A549 (cell line): ENCODE data around the gene THUMPD3. TPM values are rescaled to one million over a fixed set of nuclear protein-coding genes. Genes with fewer than 3 reads are reported as not detected.

Experiments
- ATAC-seq, 2 experiments: fragments of 200-7000 bp in 1 of 2; fragments of >200 bp in 1 of 2; cut with Nextera tagmentation in 1 of 2; cut with Tn5 transposase in 1 of 2; 3 replicates each; pipeline versions ENCODE4 v1.8.0 to v1.9.1; 2018 to 2020; ENCODE audit warnings: mild to moderate bottlenecking in 1 of 2, moderate library complexity in 1 of 2
- CTCF ChIA-PET: fragments of 300-600 bp; sonication (Branson Sonifier 250); formaldehyde crosslinking; extraction: SDS; loops from one replicate; lab custom pipeline; 2021; ENCODE audit warnings: antibody characterized with exemption, inconsistent platforms; lab: Yijun Ruan, JAX
- POLR2A ChIA-PET: fragments of 350-600 bp; formaldehyde crosslinking; extraction: SDS; loops from one replicate; lab custom pipeline; 2021; ENCODE audit warnings: antibody characterized with exemption, inconsistent platforms; lab: Yijun Ruan, JAX
- DNase-seq, 2 experiments: peaks; one replicate each; pipeline versions ENCODE4 v3.0.0 to v3.0.0-alpha.2; 2011 to 2016; ENCODE audit warnings: low read depth in 1 of 2, low spot score in 1 of 2
- FAIRE-seq: peaks from 2 replicates; lab custom pipeline; 2011; peaks lifted over from hg19 to GRCh38; lab: Jason Lieb, UNC
- H3K27ac ChIP-seq, 2 experiments: fragments of >200 bp; sonication (Bioruptor Twin); formaldehyde crosslinking; 3 replicates each; pipeline ENCODE4 v1.5.1; 2016 to 2017
- H3K4me1 ChIP-seq: fragments of >200 bp; sonication (Bioruptor Twin); formaldehyde crosslinking; 3 replicates; pipeline ENCODE4 v1.6.1; 2016
- H3K4me2 ChIP-seq: fragments of >200 bp; sonication (Bioruptor Twin); formaldehyde crosslinking; 3 replicates; pipeline ENCODE4 v1.6.1; 2016
- H3K4me3 ChIP-seq: fragments of >200 bp; sonication (Bioruptor Twin); formaldehyde crosslinking; 3 replicates; pipeline ENCODE4 v1.5.1; 2016
- H3K9me3 ChIP-seq: fragments of >200 bp; sonication (Bioruptor Twin); formaldehyde crosslinking; 3 replicates; pipeline ENCODE4 v1.6.1; 2016
- CBX2 ChIP-seq: fragments of 200-600 bp; sonication (generic); IDR thresholded peaks from 2 replicates; pipeline ENCODE4 v1.6.1; 2016; ENCODE audit warnings: low read depth, mild to moderate bottlenecking, borderline replicate concordance
- CEBPB ChIP-seq, 2 experiments: fragments of >200 bp in 1 of 2; sonication (Bioruptor Twin) in 1 of 2; formaldehyde crosslinking in 1 of 2; IDR thresholded peaks; 2 replicates each; pipeline ENCODE4 v1.6.1; 2012 to 2016
- FOSB ChIP-seq: fragments of 250-450 bp; sonication (Bioruptor Pico); IDR thresholded peaks from 2 replicates; pipeline ENCODE4 v1.5.0; 2020; ENCODE audit warnings: mild to moderate bottlenecking, moderate library complexity
- FOSL2 ChIP-seq, 2 experiments: fragments of 450-650 bp in 1 of 2; fragments of >200 bp in 1 of 2; sonication (Bioruptor Twin) in 1 of 2; formaldehyde crosslinking; IDR thresholded peaks; 2 replicates each; pipeline versions ENCODE4 v1.5.0 to v1.6.1; 2016 to 2020; ENCODE audit warnings: mild to moderate bottlenecking in 1 of 2, moderate library complexity in 1 of 2
- HOXB13 ChIP-seq: fragments of 250-450 bp; sonication (Bioruptor Pico); IDR thresholded peaks from 2 replicates; pipeline ENCODE4 v1.5.0; 2020; ENCODE audit warnings: low read depth, mild to moderate bottlenecking, moderate library complexity
- JUN ChIP-seq, 2 experiments: fragments of >200 bp; sonication (Bioruptor Twin); formaldehyde crosslinking; IDR thresholded peaks; 2 replicates in 1 of 2; 3 replicates in 1 of 2; pipeline ENCODE4 v1.6.1; 2016 to 2017
- KDM5A ChIP-seq: fragments of 200-600 bp; sonication (generic); IDR thresholded peaks from 2 replicates; pipeline ENCODE4 v1.6.1; 2016; ENCODE audit warnings: antibody characterized with exemption, mild to moderate bottlenecking
- MAFK ChIP-seq: fragments of 450-650 bp; IDR thresholded peaks from 2 replicates; pipeline ENCODE4 v1.6.1; 2014; ENCODE audit not compliant: partially characterized antibody
- MYC ChIP-seq: IDR thresholded peaks from 2 replicates; pipeline ENCODE4 v1.6.1; 2012; ENCODE audit warnings: mild to moderate bottlenecking, inconsistent platforms, low read length, improper control_type of control experiment, borderline replicate concordance
- NFE2L2 ChIP-seq: fragments of 150-350 bp; conservative IDR thresholded peaks from 2 replicates; pipeline ENCODE4 v1.6.1; 2014; ENCODE audit warnings: low read length
- RAD21 ChIP-seq, 2 experiments: fragments of >200 bp in 1 of 2; sonication (Bioruptor Twin) in 1 of 2; formaldehyde crosslinking in 1 of 2; IDR thresholded peaks in 1 of 2; conservative IDR thresholded peaks in 1 of 2; 2 replicates in 1 of 2; 3 replicates in 1 of 2; pipeline ENCODE4 v1.6.1; 2012 to 2018; ENCODE audit warnings: inconsistent platforms in 1 of 2
- SMC3 ChIP-seq: fragments of >200 bp; sonication (Bioruptor Twin); formaldehyde crosslinking; IDR thresholded peaks from 3 replicates; pipeline ENCODE4 v1.6.1; 2018; ENCODE audit warnings: inconsistent platforms
- TFCP2L1 ChIP-seq: fragments of 250-450 bp; sonication (Bioruptor Pico); IDR thresholded peaks from 2 replicates; pipeline ENCODE4 v1.5.0; 2021; ENCODE audit warnings: mild to moderate bottlenecking
- TP53 ChIP-seq: fragments of 250-450 bp; sonication (Bioruptor Pico); IDR thresholded peaks from 2 replicates; pipeline ENCODE4 v1.5.0; 2021; ENCODE audit warnings: mild to moderate bottlenecking, moderate library complexity
- WGBS: methylation state at CpG from one replicate; pipeline ENCODE4 v1.1.6; 2017; ENCODE audit errors: missing lambda C conversion rate; 5-methylcytosine and 5-hydroxymethylcytosine counted together
- polyA plus RNA-seq, 4 experiments: library from polyadenylated mRNA; depleted of rRNA in 3 of 4; stranded (reverse); fragments of >200 nt; fragmentation: RNase III in 1 of 4; extraction: RNeasy Plus Mini Kit Qiagen cat#74134 plus additional on column Dnase treatment in 1 of 4; gene quantifications; 2 replicates in 3 of 4; 3 replicates in 1 of 4; pipeline ENCODE4 v1.2.3, GENCODE V29; 2011 to 2017
- TF ChIP-seq, protein P1 (sequence below): fragments of >200 bp; sonication (Bioruptor Twin); formaldehyde crosslinking; IDR thresholded peaks from 2 replicates; pipeline ENCODE4 v1.6.1; 2016
- TF ChIP-seq, protein P2 (sequence below): fragments of >200 bp; sonication (Bioruptor Twin); formaldehyde crosslinking; IDR thresholded peaks from 3 replicates; pipeline ENCODE4 v1.6.1; 2016
- TF ChIP-seq, protein P3 (sequence below): IDR thresholded peaks from 2 replicates; pipeline ENCODE4 v1.6.1; 2012
- TF ChIP-seq, protein P4 (sequence below): fragments of >200 bp; sonication (Bioruptor Twin); formaldehyde crosslinking; IDR thresholded peaks from 3 replicates; pipeline ENCODE4 v1.5.1; 2016

Gene THUMPD3
- polyA plus RNA-seq, 2 of the 4 experiments (the other 2 are of a cell fraction), result 53.9 to 86.0 TPM

DNA sequence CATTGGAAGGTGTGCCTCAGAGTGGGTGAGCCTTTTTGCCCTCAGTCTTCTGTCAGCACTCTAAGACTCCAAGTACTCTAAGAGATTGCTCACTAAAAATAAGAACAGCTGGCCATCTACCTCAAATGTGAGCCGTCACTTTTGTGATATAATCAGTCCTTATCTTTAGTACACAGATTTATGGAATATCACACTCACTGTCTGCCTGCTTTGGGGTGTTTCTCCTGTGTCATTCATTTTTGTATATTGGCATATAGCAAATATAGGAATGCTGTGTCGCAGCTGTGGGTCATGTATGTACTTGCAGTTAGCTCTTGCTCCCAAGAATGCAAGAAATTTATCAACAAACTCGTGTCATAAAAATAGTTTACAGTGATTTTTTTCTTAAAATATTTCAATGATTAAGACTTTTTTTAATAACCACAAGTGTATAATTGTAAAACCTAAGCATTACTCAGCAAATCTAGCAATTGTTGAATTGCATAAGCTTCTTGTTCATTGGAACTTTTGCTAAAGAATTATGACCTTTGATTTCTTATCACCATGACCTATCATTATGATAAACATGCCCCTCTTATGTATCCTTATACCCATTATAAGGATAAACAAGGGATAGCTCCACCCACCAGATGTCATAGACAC is 53.4 kb downstream of the THUMPD3 start:
- FAIRE-seq, result no peak

DNA sequence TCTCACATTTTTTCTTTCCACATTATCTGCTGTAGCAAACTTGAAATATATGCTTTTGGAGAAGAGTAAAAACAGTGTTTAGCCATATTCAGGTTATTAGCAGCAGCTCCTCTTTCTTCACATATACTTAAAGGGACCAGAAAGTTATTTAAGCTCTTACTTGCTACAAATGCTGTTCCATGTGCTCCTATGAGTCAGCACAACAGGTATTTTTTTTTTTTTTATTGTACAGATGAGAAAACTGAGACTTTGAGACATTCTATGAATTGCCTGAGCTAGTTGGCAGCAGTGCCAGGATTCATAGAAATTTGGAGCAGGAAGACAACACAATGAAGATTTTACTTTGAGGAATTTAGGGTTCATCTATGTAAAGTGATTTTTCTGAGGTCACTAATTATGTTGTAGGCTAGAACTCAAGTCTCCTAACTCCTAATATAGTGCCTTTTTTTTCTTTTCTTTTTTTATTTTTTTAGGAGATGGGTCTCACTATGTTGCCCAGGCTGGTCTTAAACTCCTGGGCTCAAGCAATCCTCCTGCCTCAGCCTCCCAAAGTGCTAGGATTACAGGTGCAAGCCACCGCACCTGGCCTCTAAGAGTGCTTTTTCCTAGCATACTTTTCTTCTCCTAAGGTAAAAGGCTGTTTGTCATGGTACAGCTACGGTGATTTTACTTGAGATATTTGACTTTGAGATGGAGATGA is 58.1 kb downstream of the THUMPD3 start:
- WGBS, result 54% methylated on average over 2 of the region's 2 CpGs
- H3K4me3 ChIP-seq, result no peak overlapping the region
- H3K9me3 ChIP-seq, result no peaks in the 10 kb centered on the region
- TF ChIP-seq FOSB (CRISPR knock-in tag) (no peak), CBX2 (no peak), MAFK (peak; percentile 11), FOSL2 (IDR thresholded peaks at IDR 0.05) (no peak; the same call in 1 of the 2 replicates), FOSL2 (CRISPR knock-in tag; IDR thresholded peaks at IDR 0.05) (peak; percentile 73), HOXB13 (CRISPR knock-in tag) (no peak), MYC (peak; percentile 50; the same call in 1 of the 2 replicates), SMC3 (no peak)
- TF ChIP-seq, protein P1, sequence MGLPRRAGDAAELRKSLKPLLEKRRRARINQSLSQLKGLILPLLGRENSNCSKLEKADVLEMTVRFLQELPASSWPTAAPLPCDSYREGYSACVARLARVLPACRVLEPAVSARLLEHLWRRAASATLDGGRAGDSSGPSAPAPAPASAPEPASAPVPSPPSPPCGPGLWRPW, result no peak
- TF ChIP-seq, protein P2, sequence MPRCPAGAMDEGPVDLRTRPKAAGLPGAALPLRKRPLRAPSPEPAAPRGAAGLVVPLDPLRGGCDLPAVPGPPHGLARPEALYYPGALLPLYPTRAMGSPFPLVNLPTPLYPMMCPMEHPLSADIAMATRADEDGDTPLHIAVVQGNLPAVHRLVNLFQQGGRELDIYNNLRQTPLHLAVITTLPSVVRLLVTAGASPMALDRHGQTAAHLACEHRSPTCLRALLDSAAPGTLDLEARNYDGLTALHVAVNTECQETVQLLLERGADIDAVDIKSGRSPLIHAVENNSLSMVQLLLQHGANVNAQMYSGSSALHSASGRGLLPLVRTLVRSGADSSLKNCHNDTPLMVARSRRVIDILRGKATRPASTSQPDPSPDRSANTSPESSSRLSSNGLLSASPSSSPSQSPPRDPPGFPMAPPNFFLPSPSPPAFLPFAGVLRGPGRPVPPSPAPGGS, result no peak
- TF ChIP-seq, protein P3, sequence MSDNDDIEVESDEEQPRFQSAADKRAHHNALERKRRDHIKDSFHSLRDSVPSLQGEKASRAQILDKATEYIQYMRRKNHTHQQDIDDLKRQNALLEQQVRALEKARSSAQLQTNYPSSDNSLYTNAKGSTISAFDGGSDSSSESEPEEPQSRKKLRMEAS, result peak; percentile 46
- peaks cover 75% of the 10 kb centered on the region for H3K4me1 ChIP-seq
- DNase-seq (peak in 1 of 2 experiments; percentile 36), ATAC-seq (no peak), FAIRE-seq (no peak)
- H3K27ac ChIP-seq, result peak overlapping the region; percentile 81 to 85
- ChIA-PET CTCF (interaction anchor here (0.6 to 3.0 kb wide), 3 partner anchors 17 to 68 kb away, joined by 3 to 22 read pairs (median 4); no protein-coding TSS in a partner anchor), POLR2A (interaction anchor here (0.8 to 5.9 kb wide), 4 partner anchors 21 to 57 kb away, joined by 4 to 62 read pairs (median 6); partner anchors contain the start of gene SETD5)
- H3K4me2 ChIP-seq, result peak overlapping the region; percentile 69

More for the DNA sequence above, 53.4 kb downstream of the THUMPD3 start:
- ATAC-seq (peak in 1 of 2 experiments; percentile 62; a peak in 4 of 6 replicates), DNase-seq (peak in 1 of 2 experiments; percentile 28)
- TF ChIP-seq TP53 (CRISPR knock-in tag) (no peak), MAFK (peak; percentile 82), NFE2L2 (0 out of 2 replicates have a peak, but pooled peaks have one; percentile 36)
- 24% methylated on average over 3 of the region's 3 CpGs for WGBS
- no peaks in the 10 kb centered on the region for H3K9me3 ChIP-seq
- H3K4me3 ChIP-seq, result no peak overlapping the region
- ChIA-PET CTCF (interaction anchor here (0.9 to 2.0 kb wide), 4 partner anchors 11 to 91 kb away, joined by 3 to 6 read pairs (median 4); no protein-coding TSS in a partner anchor), POLR2A (interaction anchor here (2.3 kb wide), 1 partner anchor 19 kb away, joined by 28 read pairs; the partner anchor contains the start of gene SETD5)
- H3K4me2 ChIP-seq, result peak overlapping the region; percentile 53
- peak overlapping the region; percentile 64 to 70 for H3K27ac ChIP-seq
- H3K4me1 ChIP-seq, result peaks cover 90% of the 10 kb centered on the region

DNA sequence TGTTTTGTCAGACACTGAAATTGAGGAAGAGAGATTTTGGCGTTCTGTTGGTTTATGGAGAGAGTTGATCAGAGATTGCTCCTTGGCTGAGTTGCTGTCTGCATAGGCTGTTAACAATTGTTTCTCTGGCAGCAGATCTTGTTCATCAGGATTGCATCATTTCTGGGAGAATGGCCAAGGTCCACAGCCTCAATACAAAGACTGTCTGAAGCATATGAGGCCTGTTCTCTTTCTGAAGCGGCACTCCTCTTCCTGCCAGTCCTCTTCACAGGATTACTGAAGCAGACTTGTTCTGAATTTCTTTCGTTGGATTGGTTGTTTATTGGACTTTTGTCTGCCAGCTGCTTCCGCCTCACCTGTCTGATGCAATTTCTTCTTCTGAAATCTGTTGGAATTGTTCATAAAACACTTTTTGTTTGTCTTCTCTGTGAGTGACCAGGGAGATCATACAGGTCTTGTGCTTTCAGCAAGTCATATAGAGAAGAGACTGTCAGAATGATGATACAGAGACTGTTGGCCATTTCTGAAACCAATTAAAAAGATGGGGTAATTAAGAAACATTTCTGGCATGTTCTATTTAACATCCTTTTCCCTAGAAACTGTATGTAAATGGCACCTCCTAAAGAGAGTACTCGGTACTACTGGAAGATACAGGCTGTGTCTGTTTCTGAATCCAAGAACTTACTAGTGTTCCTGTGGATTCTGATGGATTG is 60.0 kb downstream of the THUMPD3 start:
- POLR2A ChIA-PET, result interaction anchor here (5.9 kb wide), 1 partner anchor 26 kb away, joined by 62 read pairs; the partner anchor contains the start of gene SETD5
- Histone ChIP-seq H3K9me3 (no peaks in the 10 kb centered on the region), H3K4me1 (peaks cover 68% of the 10 kb centered on the region)
- no peak for TF ChIP-seq TFCP2L1
- TF ChIP-seq, protein P3, result peak; percentile 49
- TF ChIP-seq KDM5A, result 0 out of 2 replicates have a peak, but pooled peaks have one; percentile 27
- TF ChIP-seq CEBPB (IDR thresholded peaks at IDR 0.05), result peak; percentile 91 to 99
- TF ChIP-seq, protein P2, result 0 out of 3 replicates have a peak, but pooled peaks have one; percentile 37
- peak; percentile 59 to 61 for TF ChIP-seq RAD21 (conservative IDR thresholded peaks at IDR 0.05 in 1 of 2, IDR thresholded peaks at IDR 0.05 in 1 of 2)
- TF ChIP-seq FOSL2 (IDR thresholded peaks at IDR 0.05), result no peak
- peak; percentile 46; the same call in 1 of the 2 replicates for TF ChIP-seq FOSL2 (CRISPR knock-in tag; IDR thresholded peaks at IDR 0.05)
- no peak for TF ChIP-seq FOSB (CRISPR knock-in tag)
- peak; percentile 72 to 73; a peak in 2 of 5 replicates for TF ChIP-seq JUN (IDR thresholded peaks at IDR 0.05)
- TF ChIP-seq, protein P4, sequence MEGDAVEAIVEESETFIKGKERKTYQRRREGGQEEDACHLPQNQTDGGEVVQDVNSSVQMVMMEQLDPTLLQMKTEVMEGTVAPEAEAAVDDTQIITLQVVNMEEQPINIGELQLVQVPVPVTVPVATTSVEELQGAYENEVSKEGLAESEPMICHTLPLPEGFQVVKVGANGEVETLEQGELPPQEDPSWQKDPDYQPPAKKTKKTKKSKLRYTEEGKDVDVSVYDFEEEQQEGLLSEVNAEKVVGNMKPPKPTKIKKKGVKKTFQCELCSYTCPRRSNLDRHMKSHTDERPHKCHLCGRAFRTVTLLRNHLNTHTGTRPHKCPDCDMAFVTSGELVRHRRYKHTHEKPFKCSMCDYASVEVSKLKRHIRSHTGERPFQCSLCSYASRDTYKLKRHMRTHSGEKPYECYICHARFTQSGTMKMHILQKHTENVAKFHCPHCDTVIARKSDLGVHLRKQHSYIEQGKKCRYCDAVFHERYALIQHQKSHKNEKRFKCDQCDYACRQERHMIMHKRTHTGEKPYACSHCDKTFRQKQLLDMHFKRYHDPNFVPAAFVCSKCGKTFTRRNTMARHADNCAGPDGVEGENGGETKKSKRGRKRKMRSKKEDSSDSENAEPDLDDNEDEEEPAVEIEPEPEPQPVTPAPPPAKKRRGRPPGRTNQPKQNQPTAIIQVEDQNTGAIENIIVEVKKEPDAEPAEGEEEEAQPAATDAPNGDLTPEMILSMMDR, result peak; percentile 60
- TF ChIP-seq, all 56 proteins: peak for 8
- Histone ChIP-seq H3K4me3 (peak overlapping the region; percentile 18; the same call in 1 of the 3 replicates), H3K27ac (peak overlapping the region; percentile 85 to 87), H3K4me2 (peak overlapping the region; percentile 69)
- FAIRE-seq (peak; percentile 7), ATAC-seq (peak; percentile 94 to 96), DNase-seq (peak; percentile 60 to 90)
- CTCF ChIA-PET, result interaction anchor here (0.6 to 3.0 kb wide), 8 partner anchors 19 to 73 kb away, joined by 3 to 22 read pairs (median 5); no protein-coding TSS in a partner anchor
- 5% methylated on average over 5 of the region's 5 CpGs for WGBS
